ENCODE measurements around the gene ENTHD1.

ENTHD1 gene

DNA sequence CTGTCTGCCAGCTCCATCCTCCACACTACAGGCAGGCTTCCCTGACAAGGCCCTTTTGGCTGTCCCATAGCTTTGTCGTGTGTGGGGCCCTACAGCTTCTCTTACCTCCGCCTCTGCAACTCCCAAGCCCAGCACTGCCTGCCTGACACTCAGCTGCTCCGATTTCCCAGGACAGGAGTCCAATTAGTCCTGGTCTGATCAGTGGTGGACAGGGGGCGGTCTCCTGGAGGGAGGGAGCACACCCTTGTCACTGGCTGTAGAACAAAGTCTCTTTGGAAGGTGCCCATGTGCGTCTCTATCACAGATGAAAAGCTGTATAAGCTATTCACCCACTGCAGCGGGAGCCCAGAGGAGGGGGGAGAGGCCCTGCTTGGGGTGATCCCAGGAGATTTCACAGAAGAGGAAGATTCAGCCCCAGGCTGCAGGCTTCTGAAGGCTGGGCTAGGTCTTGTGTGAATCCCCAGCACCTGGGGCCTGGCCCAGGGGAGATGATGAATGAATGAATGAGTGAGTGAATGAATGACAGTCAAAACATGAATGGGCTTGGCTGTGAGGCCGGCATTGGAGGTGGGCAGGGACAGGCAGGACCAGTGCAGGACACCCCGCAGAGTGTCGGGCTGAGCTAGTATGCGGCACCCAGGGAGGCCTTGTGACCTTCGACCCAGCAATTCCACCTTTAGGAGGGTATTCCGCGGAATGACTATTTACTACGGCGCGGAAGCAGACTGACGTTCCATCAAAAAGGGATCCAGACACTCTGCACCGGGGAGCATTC, 180.6 kb downstream of the ENTHD1 start:
- no peak for DNase-seq (ENCODE audit: low spot score)

DNA sequence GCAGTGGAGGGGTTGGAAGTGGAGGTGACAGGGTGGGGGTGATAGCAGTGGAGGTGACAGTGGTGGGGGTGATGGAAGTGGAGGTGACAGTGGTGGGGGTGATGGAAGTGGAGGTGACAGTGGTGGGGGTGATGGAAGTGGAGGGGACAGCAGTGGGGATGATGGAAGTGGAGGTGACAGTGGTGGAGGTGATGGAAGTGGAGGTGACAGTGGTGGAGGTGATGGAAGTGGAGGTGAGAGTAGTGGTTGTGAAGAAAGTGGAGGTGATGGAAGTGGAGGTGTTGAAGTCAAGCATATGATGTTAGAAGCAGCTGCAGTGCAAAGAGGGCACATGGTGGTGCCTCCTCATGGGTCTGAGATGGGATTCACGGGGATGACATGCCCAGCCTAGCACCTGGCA, 181.5 kb downstream of the ENTHD1 start:
- DNase-seq (ENCODE audit: low spot score): no peak

DNA sequence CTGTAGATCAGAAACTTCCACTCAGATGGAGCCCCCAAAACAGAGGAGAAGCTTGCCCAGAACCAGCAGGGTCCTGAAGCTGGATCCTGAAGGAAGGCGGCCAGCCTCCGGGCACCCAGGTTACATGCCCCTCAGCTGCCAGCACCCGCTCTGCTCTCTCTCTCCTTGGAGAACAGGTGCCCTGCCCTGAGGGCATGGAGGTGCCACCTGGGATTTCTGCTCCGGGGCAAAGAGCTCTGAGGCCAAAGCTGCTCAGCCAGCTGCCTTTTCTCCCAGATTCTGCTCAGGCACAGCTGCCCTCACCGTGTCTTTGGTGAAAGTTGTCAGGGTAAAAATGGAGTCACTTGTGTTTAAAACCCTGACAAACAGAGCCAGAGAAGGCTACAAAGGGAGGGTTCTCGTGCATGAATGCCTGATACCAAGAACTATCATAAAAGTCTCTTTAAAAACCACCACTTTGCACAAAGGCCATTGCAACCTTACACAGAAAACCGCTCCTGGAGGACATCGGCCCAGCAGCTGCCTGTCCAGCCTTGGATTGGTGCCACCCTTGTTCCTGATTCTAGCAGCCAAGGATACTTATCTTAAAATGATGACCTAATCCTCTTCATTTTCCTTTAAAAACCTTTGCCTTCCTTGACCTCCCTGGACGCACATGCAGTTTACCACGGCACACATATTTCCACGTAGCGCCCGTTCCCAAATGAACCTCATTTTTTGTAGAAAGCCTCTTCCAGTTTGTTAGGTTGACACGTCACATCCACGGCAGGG, 183.0 kb downstream of the ENTHD1 start:
- no peak for DNase-seq (ENCODE audit: low spot score)

DNA sequence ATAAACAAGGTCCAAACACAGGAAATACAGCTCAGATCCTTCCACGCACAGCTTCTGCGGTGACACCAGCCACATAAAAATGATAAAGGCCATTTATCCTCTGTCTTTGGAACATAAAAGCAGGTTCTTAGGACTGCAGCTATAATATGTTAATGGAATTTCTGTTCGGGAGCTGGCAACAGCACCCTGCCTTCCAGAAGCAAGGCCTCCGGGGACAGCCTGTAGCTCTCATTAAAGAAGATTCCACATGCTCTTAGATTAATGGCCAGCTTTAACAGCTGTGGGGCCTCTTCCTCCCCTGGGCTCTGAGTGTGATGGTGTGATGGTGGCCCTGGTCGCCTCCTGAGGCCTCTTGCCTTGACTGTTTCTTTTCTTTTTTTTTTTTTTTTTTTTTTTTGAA, 185.7 kb downstream of the ENTHD1 start:
- no peak for DNase-seq (ENCODE audit: low spot score)

DNA sequence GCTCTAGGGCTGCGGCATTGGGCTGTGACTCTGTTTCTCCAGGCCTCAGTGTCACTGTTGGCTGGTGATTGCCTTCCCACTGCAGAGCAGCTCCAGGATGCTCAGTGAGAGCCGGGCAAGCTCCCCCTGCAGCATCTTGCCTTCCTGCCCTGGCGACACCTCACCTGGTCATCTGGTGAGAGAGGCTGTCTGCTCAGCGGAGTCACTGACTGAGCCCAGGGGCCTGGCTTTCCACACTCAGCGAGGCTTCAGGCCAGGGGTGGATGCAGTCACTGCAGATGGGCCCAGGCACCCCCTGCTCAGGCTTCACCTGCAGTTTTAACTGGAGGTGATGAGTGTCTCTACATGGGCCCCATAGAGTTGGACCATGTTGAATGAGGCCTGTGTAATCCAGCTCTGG, 186.2 kb downstream of the ENTHD1 start:
- no peak for DNase-seq (ENCODE audit: low spot score)

DNA sequence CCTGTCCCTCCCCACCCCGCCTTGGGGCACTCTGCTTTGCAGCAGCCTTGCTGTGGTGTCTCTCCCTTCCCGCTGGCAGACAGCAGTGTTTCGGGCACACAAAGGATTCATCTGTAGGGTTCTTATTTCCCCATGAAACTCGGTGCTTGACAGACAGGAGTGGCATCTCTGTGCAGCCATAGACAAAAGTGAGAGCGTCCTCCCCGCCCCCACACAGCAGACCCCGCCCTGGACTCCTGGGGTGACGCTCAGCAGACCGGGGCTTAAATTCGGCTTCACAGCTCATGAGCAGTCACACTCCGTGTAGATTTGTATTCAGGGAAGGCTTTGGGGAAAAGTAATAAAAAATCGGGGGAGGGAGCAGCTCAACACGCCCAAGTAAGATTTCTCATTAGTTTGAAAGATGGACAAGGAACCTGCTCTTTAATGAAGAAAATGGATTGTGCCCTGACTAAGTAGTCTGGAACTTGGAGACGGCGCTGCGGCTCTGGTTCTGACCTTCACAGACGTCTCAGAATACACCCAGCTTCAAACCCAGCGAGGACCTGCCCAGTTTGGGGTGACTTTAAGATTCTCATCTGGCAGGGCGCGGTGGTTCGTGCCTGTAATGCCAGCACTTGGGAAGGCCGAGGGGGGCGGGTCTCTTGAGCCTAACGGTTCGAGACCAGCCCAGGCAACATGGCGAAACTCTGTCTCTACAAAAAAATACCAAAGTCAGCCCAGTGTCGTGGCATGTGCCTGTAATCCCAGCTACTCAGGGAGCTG, 187.0 kb downstream of the ENTHD1 start:
- DNase-seq (ENCODE audit: low spot score): no peak

DNA sequence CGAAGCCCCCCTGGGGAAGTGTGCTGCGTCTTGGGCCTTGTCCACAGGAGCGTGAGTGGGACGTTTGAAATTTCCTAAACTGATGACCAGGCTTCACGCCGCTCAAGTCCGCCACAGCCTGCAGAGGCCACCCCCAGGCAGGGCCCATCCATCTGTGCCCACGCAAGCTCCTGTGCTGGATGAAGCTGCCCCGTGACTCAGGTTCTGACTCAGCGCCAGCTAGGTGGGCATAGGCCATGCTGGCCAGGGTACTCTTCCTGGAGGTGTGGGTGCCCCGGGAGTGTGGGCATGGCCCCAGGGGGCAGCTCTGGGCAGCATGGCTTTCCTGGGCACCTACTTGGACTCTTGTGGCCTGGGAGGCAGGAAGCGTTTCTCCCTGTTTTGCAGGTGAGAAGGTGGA, 188.2 kb downstream of the ENTHD1 start:
- no peak for DNase-seq (ENCODE audit: low spot score)

DNA sequence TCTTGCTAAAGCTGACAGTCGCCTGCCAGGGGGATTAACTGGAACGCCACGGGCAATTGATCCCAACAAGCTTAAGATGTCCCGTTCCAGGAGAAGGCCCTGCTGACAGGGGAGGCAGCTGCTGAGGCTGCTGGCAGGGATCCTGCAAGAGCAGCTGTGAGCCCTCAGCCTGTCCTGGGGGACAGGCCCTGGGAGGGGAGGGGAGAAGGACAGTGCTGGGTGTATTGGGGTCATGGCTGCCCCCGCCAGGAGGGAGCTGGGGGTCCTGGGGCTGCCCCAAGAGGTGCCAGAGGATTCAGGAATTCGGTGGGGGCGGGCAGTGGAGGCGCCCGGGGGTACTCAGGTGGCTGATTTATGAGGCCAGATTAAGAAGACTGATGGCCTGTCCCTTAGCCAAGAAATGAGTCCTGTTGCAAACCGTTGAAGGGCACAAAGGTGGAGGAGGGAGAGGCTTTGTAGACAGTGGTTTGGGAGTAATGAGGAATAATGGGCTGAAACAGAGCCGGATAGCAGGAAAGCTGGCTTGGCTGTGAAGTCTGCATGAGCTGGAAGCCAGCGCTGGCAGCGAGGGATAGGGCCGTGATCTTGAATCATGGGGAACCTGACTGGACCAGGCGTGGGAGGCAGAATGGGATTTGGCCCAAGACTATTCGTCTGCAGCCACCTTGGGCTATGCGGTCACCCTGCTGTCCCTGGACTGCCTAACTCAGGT, 189.5 kb downstream of the ENTHD1 start:
- DNase-seq (ENCODE audit: low spot score): no peak

DNA sequence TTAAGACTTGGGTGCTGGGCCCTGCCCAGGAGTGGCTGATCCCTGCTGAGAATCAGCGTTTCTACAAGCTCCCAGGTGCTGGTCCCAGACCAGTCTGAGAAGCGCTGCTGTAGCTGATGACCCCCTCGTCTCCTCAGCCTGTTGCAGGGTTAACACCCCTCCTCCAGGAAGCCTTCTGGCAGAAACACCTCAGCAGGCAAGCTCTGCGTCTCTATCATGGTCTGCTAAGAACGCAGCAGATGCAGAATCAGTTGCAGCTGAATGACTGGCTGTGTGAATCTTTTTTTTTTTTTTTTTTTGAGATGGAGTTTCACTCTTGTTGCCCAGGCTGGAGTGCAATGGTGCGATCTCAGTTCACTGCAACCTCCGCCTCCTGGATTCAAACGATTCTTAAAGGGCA, 190.5 kb downstream of the ENTHD1 start:
- DNase-seq (ENCODE audit: low spot score): no peak

DNA sequence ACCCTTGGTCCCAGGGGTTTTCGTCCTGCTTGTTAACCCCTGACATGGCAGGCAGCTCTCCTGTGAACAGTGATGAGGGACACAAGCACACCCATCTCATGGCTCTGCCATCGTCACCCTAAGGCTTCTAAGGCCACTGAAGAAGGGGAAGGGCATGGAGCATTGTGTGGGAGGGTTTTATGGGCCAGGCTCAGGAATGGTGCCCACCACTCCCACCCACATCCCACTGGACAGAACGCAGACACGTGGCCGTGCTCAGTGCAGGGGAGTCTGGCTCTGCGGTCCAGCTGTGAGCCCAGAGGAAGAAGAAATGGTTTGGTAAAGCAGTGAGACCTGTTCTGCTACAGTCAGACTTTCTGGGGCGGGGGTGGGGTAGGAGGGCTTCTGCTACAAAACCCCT, 193.0 kb downstream of the ENTHD1 start:
- DNase-seq (ENCODE audit: low spot score): no peak

DNA sequence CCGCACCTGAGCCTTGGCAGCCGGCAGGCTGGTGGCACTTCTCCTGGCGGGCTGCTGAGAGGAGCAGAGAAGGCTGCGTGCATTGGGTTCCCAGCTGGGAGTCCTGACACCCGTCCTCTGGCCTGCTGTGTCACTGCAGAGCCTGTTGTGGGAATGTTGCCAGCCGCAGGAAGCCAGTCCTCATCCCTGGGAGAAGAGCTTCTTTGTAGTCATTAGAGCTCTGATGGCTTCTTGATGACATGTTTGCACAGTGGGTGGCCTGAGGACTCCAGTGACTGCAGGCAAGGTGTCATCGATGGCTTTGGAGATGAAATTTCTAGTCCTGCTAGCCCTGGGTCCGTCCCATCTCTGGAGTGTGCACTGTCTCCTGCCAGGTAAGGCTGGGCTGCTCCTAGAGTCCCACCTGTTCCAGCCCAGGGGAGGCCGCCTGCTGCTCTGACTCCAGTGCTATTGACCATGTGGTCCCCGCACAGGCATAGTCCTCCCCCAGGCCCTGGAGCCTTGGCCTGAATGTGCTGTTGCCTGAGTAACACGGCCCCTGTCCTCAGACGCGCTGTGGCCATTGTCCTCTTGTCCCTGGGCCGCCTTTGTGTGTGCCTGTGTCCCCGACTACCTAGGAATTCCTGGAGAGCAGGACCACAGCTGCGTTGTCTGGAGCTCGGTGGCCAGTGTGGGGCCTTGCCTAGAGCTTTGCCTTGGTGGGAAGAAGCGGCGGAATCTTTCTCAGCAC, 193.8 kb downstream of the ENTHD1 start:
- DNase-seq (ENCODE audit: low spot score): no peak

DNA sequence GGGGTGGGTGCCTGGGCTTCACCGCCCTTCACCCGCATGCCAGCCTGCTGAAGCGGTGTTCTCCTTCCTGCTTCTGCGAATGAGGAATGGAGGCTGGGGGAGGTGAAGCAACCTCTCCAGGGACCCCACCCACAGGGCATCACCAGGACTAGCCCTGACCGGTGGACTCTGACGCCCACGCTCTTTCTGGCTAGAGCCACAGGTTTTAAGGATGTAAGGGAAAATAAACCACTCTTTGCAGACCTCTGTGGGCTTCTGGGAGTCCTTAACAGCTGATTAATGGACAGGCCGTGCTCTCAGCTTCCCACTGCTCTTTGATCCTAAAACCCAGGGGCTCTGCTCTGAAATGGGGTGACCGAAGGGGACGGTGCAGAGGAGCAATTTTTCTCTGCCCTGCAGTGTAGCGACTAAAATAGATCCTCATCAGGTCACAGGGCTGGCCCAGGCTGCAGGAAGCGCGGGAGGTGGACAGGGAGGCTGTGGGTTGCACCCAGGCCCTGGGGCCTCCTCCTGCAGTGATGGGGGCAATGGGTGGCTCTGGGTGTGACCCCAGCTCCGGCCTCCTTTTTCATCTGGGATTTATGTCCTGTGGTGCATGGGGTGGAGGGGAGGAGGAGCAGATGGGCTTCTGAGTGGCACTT, 195.7 kb downstream of the ENTHD1 start:
- DNase-seq (ENCODE audit: low spot score): no peak

DNA sequence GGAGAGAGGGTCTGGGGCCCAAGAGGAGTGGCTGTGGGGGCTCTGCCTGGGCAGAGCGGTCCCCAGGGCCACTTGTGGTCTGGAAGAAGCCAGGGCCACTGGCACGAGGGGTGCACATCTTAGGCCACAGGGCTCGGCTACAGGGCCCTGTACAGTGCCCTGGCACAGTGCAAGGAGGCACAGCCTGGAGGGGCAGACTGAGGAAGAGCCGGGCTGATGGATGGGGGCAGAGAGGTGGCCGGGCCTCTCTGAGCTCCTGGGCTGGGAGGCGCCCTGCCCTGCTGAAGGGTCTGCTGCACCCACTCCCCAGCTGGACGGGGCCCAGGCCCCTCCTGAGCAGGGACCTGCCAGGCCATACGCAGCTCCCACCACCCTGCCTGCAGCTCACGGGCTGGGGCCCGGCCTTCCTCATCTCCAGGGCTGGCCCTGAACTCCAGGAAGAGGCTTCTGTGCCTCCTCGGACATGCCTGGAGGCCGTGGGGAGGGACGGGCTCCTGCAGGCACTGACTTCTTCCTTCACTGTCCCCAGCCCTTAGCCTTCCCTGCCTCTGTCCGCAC, 199.5 kb downstream of the ENTHD1 start:
- no peak for DNase-seq (ENCODE audit: low spot score)

Measured in AG20443 (cell line).